GM21529 (cell line): ENCODE data around the gene SNRNP40.

Experiments
- ATAC-seq: cut with Tn5 transposase; IDR thresholded peaks from one replicate; pipeline ENCODE4 v1.9.1; 2021; ENCODE audit not compliant: unreplicated experiment

The SNRNP40 gene

DNA sequence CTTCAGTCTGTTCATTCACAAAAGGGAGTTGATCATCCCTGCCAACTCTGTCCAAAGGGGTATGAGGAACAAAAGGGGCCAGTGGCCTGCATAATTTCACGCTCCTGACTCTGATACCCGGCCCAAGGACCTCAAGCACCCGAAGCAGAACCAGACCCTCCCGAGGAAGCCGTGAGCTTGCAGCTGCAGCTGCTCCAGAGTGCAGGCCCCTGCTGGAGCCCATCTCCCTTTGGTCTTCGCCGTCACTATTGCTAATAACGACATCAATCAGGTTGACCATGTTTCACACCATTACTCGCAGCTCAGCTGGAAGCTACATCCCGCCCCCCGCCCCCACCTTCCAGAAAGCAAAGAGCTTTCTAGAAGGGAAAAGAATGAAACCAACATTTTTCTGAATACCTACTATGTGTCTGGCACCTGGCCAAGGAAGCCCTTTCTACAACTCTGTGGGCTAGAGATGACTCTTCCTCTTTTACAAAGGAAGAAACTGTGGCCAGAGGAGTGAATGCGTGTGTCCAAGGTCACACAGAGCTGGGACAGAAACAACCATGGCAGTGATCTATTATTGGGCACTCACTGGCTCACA is 62.4 kb downstream of the SNRNP40 start:
- no peak for ATAC-seq

- no peak for ATAC-seq
Observed at GRCh38 chr1:31232689-31233088, 63.9 kb downstream of the SNRNP40 start.

DNA sequence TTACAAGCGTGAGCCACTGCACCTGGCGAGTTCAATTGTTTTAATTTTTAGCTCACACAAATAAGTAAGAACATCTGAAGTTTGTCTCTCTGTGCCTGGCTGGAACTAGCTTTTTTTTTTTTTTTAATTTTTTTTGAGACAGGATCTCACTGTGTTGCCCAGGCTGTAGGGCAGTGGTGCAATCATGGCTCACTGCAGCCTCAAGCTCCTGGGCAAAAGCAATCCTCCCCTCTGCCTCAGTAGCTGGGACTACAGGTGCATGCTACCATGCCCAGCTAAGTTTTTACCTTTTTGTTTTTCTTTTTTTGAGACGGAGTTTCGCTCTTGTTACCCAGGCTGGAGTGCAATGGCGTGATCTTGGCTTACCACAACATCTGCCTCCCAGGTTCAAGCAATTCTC is 64.8 kb downstream of the SNRNP40 start:
- ATAC-seq: no peak

DNA sequence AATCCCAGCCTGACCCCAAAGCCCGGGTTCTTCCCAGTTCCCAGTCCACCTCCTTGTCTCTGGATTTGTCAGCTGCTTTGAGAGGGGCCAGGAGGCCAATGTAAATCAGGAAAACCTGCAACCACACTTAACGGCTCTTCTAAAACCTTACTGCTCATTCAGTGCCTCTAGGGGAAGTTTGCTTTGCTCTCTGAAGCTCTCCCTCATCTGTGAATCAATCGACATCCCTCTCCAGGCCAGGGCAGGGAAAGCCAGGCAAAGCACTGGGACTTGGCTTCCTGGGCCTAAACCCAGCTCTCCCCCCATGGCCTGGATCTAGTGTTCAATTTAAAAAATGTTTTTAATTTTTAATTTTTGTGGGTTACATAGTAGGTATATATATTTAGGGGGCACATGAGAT is 66.2 kb downstream of the SNRNP40 start:
- no peak for ATAC-seq

DNA sequence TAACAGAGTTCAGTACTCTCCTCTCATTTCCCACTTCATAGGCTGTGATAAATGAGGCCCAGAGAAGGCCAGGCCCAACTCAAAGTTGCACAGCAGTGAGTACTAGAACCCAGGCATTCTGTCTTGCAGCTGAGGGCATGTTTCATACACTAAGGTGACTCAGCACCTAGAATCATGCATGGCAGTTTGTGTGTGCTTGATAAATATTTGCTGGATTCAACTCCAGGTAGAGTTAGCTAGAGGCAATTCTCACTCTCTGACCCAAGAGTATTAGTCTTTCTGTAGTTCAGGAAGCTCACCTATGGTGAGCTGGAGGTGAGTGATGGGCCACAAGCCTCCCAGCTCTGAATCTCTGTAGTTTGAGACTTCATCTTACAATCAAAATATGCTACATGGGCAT is 67.6 kb downstream of the SNRNP40 start:
- no peak for ATAC-seq

DNA sequence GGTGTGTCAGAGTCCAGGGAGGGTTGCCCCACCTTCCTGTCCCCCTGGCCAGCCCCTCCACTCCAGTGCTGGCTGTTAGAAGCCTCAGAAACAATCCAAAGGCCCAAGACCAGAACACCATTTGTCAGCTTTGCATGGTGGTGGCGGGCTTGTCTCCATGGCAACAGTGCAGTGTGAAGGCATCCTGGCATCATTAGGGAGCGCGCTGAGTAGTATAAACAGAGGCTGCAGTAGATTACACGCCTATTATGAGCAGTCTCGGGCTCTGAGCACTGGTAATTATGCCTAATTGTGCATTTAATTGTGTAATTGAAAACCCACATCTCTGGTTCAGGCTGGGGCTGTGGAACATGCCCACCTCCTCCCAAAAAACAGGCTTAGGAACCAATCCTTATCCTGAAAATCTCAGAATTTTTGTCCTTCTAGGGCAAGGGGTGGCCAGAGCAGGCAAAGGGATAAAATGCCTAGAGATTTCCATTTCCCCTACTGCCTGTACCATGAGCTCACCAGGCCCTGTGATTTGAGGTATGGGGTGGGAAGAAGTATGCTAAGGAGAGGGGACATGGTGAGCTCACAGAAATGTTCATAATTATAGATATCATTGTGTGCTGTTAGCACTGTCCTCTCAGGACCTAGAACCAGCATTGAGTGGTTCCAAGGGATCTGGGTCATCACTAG is 68.6 kb downstream of the SNRNP40 start:
- ATAC-seq: no peak

DNA sequence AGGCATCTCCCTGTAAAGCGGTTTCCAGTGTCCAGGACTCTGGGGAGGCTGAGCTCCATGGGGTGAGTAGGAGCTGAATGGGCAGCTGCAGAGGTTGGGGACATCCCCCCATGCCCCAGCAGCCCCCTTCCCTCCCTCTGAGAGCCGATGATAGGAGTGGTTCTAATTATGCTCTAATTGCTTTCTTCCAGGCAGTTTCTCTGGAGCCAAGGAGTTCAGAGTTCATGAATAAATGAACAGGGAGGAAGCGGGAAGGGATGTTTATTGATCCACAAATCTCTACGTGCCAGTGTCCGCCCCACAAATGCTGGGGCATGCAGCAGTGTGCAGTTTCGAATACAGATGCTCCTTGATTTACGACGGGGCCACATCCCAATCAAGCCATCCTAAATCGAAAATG is 72.5 kb downstream of the SNRNP40 start:
- ATAC-seq: no peak

DNA sequence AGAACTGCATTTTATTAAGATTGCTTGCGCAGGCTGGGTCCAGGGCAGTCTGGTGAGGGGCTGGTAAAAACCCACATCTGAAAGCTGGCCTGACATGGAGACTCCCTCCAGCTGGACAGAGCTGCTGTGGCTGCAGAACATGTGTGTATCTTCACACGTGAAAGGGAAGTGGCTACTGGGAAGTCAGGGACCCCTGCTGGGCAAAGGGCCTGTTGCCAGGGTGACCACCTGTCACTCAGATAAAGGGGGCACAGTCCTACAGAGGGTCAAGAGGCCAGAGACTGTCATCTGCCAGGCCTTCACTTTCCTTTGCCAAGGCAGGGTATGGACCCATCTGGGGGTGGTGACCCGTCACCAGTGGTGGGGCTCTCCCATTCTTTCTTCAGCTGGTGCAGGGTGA is 74.4 kb downstream of the SNRNP40 start:
- no peak for ATAC-seq

- no peak for ATAC-seq
Observed at GRCh38 chr1:31221072-31221471, 75.5 kb downstream of the SNRNP40 start.

DNA sequence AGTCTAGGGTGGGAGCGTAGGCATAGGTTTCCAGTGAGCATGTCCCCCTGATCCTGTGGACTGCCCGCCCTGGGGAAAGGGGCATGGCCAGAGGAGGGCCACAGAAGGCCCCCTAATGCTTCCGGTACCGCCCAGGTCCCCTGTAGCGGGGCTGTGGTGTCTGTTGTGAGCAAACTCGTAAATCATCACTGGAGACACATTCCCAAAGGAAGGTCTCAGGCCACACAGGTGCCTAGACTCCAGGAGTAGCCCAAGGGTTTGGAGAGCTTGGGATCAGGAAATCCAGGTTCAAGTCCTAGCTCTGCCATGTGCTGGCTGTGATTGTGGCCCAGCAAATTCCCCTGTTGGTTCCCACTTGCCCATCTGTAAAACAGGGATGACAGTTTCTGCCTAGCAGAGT is 77.1 kb downstream of the SNRNP40 start:
- no peak for ATAC-seq

DNA sequence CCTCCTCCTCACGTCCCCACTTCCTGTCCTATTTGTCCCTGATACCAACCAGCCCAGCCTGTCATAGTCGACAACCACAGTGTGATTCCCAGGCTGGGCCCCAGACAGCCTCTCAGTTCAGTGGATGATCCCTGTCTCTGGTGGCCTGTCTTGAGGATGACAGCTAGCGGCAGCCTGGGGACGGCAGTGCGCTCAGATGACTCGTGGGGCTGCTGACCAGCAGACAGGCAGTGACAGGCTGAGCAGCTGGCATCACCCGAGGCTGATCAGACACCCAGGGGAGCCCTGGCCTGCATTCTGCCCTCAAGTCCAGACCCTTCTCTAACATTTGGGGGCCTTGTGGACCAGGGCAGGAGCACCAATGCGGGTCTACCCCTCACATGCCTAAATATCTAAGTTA is 77.9 kb downstream of the SNRNP40 start:
- ATAC-seq: no peak

DNA sequence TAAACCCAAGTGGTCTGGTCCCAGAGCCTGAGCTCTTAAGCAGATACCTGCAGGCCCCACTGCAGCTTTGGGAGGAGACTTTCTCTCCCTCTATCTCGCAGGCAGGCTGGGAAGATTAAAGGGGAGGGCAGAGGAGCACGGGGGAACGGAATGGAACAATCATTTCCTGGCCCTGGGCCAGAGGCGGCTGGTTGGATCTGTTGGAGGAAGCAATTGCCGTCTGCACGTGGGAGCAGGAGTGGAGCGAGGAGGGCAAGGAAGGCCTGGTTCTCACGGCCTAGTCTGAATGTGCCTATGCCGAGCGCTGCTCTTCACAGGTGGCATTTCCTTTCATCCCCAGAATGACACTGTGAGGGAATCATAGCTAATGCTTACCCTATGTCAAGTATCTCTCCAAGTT is 80.6 kb downstream of the SNRNP40 start:
- ATAC-seq: no peak

GRCh38 chr1:31215065-31215570 is 81.5 kb downstream of the SNRNP40 start:
- ATAC-seq: no peak

DNA sequence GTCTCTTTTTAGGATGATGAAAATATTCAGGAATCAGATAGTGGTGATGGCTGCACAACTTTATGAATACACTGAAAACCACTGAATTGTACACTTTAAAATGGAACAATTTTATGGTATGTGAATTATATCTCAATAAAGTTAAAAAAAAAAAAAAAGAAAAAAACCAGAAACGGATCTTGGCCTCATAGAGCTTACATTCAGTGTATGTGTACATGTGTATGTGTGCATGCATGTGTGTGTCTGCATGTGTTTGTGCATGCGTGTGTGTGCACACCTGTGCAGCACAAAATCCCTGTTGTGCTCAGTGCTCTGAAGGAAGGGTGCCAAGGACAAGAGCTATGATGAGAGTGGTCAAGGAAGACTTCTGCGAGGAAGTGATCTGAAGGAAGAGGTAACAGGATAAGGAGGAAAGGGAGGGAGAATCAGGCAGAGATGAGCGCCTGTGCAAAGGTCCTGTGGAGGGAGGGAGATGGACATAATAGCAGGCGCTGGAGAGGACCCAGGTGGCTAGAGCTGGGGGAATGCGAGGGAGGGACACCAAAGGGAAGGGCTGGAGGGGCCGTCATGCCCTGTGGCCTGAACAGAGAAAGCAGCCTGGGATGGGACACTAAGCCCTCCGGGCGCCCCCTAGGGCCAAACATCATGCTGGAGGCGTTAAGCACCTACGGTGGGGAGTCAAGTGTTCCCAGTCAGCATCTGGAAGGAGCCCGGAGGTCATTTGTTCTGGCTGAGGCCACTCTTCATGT is 82.1 kb downstream of the SNRNP40 start:
- ATAC-seq: no peak
